Epithelial cell of esophagus (primary cell): Measurements from ENCODE around the gene PADI1.
A peak's percentile ranks its signal among the peaks of the same experiment; 100 is the strongest.
"Not testable (repeated sequence)": the region's sequence is repeated elsewhere in the genome, so short reads cannot be mapped to it uniquely, and the experiment has no call there.

ENCODE experiments used
- DNase-seq: peaks from one replicate; pipeline ENCODE4 v3.0.0; 2010; ENCODE audit warnings: low read depth
- H3K4me3 ChIP-seq: 2 replicates; pipeline ENCODE4 v1.5.1; 2011; ENCODE audit warnings: mild to moderate bottlenecking, low read length, control low read depth
- CTCF ChIP-seq: IDR thresholded peaks from 2 replicates; pipeline ENCODE4 v1.5.1; 2011; ENCODE audit warnings: low read depth, mild to moderate bottlenecking, low read length, control low read depth, inconsistent platforms; ENCODE audit not compliant: insufficient read depth; ENCODE audit errors: missing control alignments

PADI1 gene

GRCh38 chr1:17233675-17234320, 28.9 kb downstream of the PADI1 start:
- H3K4me3 ChIP-seq, result no peak overlapping the region
- DNase-seq, result peak; percentile 99
- no peak for TF ChIP-seq CTCF

GRCh38 chr1:17234405-17234804, 29.5 kb downstream of the PADI1 start:
- H3K4me3 ChIP-seq, result no peak overlapping the region
- no peak for DNase-seq
- TF ChIP-seq CTCF, result no peak

GRCh38 chr1:17235135-17235885, 30.4 kb downstream of the PADI1 start:
- no peak for TF ChIP-seq CTCF
- H3K4me3 ChIP-seq, result no peak overlapping the region
- DNase-seq, result no peak

- TF ChIP-seq CTCF, result peak; percentile 77
- H3K4me3 ChIP-seq, result no peak overlapping the region
- DNase-seq, result peak; percentile 85
These were observed 32.0 kb downstream of the PADI1 start for GRCh38 chr1:17236779-17237560.

GRCh38 chr1:17237561-17237903, 32.6 kb downstream of the PADI1 start:
- no peak overlapping the region for H3K4me3 ChIP-seq
- no peak for TF ChIP-seq CTCF
- DNase-seq, result peak; percentile 28

- TF ChIP-seq CTCF, result no peak
- H3K4me3 ChIP-seq, result no peak overlapping the region
- peak; percentile 86 for DNase-seq
These were observed 34.5 kb downstream of the PADI1 start for GRCh38 chr1:17239420-17239819.

- not testable (repeated sequence) for H3K4me3 ChIP-seq, DNase-seq
These were observed 36.3 kb downstream of the PADI1 start for GRCh38 chr1:17241011-17241779.

- DNase-seq, H3K4me3 ChIP-seq: not testable (repeated sequence)
These were observed 36.8 kb downstream of the PADI1 start for GRCh38 chr1:17241780-17242074.
